ENCODE measurements around the gene EGR1.

GRCh38 chr5:138503487-138504270 lies 38.4 kb downstream of the EGR1 start:
- no peak for TF ChIP-seq ARNT (IDR thresholded peaks at IDR 0.05)
- no peak for TF ChIP-seq HDGF (IDR thresholded peaks at IDR 0.05; ENCODE audit: borderline replicate concordance)
- TF ChIP-seq BHLHE40 (IDR thresholded peaks at IDR 0.05; ENCODE audit: borderline replicate concordance) = no peak
- TF ChIP-seq ELF4 (IDR thresholded peaks at IDR 0.05) = no peak
- TF ChIP-seq FOXA1 (IDR thresholded peaks at IDR 0.05) = no peak
- TF ChIP-seq PKNOX1 (IDR thresholded peaks at IDR 0.05) = no peak
- no peak for TF ChIP-seq L3MBTL2 (conservative IDR thresholded peaks at IDR 0.05)
- no peak for TF ChIP-seq SUZ12 (IDR thresholded peaks at IDR 0.05)
- no peak for TF ChIP-seq FOXM1 (IDR thresholded peaks at IDR 0.05; ENCODE audit: borderline replicate concordance)
- TF ChIP-seq ZNF384 (IDR thresholded peaks at IDR 0.05) = no peak

All from HEK293T (cell line).